ENCODE measurements around the gene ZBTB18. TPM values are rescaled to one million over a fixed set of nuclear protein-coding genes. Genes with fewer than 3 reads are reported as not detected.

ZBTB18 gene
- polyA plus RNA-seq, 1 of the 3 experiments (the other 2 are of a cell fraction), result 19.3 TPM

DNA sequence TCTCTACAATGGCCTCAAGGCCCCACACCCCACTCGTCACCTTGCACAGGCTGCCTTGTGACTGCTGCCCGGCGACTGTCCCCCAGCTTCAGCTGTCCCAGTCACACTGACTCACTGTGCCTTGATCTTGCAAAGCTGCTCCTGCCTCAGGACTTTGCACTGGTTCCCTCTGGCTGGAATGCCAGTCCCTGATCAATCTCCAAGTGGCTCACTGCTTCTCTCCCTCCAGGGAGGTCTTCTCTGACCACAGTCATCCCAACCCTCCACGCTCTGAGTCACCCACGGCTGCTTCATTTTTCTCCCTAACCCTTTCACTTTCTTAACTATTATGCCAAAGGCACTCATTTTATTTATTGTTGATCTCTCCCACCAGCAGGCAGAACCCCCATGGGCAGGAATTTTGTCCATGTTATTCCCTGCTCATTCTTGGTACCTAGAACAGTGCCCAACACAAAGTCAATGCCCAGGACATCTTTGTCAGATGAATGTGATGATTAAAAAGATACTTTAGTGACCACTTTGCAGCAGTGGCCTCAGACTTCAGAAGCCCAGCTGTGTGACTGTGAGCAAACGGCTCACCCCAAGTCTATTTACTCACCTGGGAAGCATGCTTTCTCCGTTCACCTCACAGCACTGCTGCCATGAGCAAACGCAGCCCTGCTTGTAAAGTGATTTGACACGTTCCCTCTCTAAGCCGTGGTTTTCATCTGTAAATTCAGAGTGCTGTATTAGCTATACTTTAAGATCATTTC, 53.4 kb downstream of the ZBTB18 start:
- Histone ChIP-seq H3K27ac (ENCODE audit: low read depth in 2 of 2, low read length in 1 of 2) (peak overlapping the region in 1 of 2 experiments; percentile 88; a peak in 2 of 4 replicates), H3K9me3 (no peaks in the 10 kb centered on the region), H3K9ac (peak overlapping the region; percentile 62), H3K4me2 (peak overlapping the region; percentile 75), H2AFZ (ENCODE audit: low read depth) (no peak overlapping the region), H3K79me2 (ENCODE audit: insufficient read depth) (no peaks in the 10 kb centered on the region), H3K4me3 (ENCODE audit: low read depth in 2 of 2, low read length in 1 of 2) (peak overlapping the region in 1 of 2 experiments; percentile 45; a peak in 1 of 4 replicates), H3K4me1 (ENCODE audit: control insufficient read depth in 1 of 2, insufficient read depth in 2 of 2, low read depth in 1 of 2, low read length in 1 of 2) (peaks cover 7 to 8% of the 10 kb centered on the region in 2 experiments), H3K9me2 (no peaks in the 10 kb centered on the region), H3K27me3 (ENCODE audit: insufficient read depth) (no peaks in the 10 kb centered on the region), H3F3A (replicated peaks; ENCODE audit: insufficient read depth) (peaks cover 11% of the 10 kb centered on the region), H4K20me1 (ENCODE audit: insufficient read depth) (no peaks in the 10 kb centered on the region), H3K36me3 (replicated peaks in 1 of 2; ENCODE audit: control insufficient read depth in 1 of 2, insufficient read depth in 2 of 2, low read length in 1 of 2) (no peaks in the 10 kb centered on the region)
- CTCF ChIA-PET, result no interaction called here
- 24% methylated on average over 10 of the region's 10 CpGs for WGBS (ENCODE audit: low lambda C conversion rate)
- TF ChIP-seq EZH2phosphoT487 (IDR thresholded peaks at IDR 0.05; ENCODE audit: borderline replicate concordance, low read depth) (no peak), MXI1 (IDR thresholded peaks at IDR 0.05; ENCODE audit: low read depth, low read length) (no peak), TEAD4 (IDR thresholded peaks at IDR 0.05; ENCODE audit: borderline replicate concordance, insufficient read depth) (peak; percentile 89; the same call in 1 of the 2 replicates), JUND (IDR thresholded peaks at IDR 0.05) (peak; percentile 87), RFX5 (IDR thresholded peaks at IDR 0.05; ENCODE audit: low read length) (no peak), RXRA (IDR thresholded peaks at IDR 0.05; ENCODE audit: borderline replicate concordance, low read depth) (peak; percentile 78; the same call in 1 of the 2 replicates), FOSL2 (IDR thresholded peaks at IDR 0.05; ENCODE audit: borderline replicate concordance, low read depth) (peak; percentile 91), YY1 (IDR thresholded peaks at IDR 0.05; ENCODE audit: low read depth) (no peak), ELF1 (IDR thresholded peaks at IDR 0.05) (no peak), TAF1 (IDR thresholded peaks at IDR 0.05; ENCODE audit: borderline replicate concordance, low read depth, low read length) (0 out of 2 replicates have a peak, but pooled peaks have one; percentile 15), SIN3A (IDR thresholded peaks at IDR 0.05; ENCODE audit: borderline replicate concordance, low read depth, low read length) (0 out of 2 replicates have a peak, but pooled peaks have one; percentile 51), MEF2A (IDR thresholded peaks at IDR 0.05; ENCODE audit: borderline replicate concordance, low read depth) (peak; percentile 17; the same call in 1 of the 2 replicates), NFIC (IDR thresholded peaks at IDR 0.05; ENCODE audit: borderline replicate concordance) (peak; percentile 74), REST (IDR thresholded peaks at IDR 0.05; ENCODE audit: low read depth, low read length) (peak; percentile 56), POLR2AphosphoS5 (IDR thresholded peaks at IDR 0.05; ENCODE audit: low read depth, low read length) (no peak; the same call in 1 of the 2 replicates), TCF12 (IDR thresholded peaks at IDR 0.05) (peak; percentile 90), EP300 (IDR thresholded peaks at IDR 0.05; ENCODE audit: borderline replicate concordance in 1 of 2, low read depth in 1 of 2, low read length in 1 of 2) (peak; percentile 12 to 94; a peak in 3 of 4 replicates), RCOR1 (IDR thresholded peaks at IDR 0.05; ENCODE audit: low read length) (no peak)
- TF ChIP-seq, protein P1, sequence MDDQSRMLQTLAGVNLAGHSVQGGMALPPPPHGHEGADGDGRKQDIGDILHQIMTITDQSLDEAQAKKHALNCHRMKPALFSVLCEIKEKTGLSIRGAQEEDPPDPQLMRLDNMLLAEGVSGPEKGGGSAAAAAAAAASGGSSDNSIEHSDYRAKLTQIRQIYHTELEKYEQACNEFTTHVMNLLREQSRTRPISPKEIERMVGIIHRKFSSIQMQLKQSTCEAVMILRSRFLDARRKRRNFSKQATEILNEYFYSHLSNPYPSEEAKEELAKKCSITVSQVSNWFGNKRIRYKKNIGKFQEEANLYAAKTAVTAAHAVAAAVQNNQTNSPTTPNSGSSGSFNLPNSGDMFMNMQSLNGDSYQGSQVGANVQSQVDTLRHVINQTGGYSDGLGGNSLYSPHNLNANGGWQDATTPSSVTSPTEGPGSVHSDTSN (IDR thresholded peaks at IDR 0.05), result peak; percentile 86
- TF ChIP-seq, protein P2, sequence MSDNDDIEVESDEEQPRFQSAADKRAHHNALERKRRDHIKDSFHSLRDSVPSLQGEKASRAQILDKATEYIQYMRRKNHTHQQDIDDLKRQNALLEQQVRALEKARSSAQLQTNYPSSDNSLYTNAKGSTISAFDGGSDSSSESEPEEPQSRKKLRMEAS (IDR thresholded peaks at IDR 0.05; ENCODE audit: low read depth), result peak; percentile 37; the same call in 1 of the 2 replicates
- peak; percentile 44 for DNase-seq
- POLR2A ChIA-PET, result no interaction called here

Measured in SK-N-SH (cell line).